ENCODE results near the gene THOC6. TPM values are rescaled to one million over a fixed set of nuclear protein-coding genes. Genes with fewer than 3 reads are reported as not detected.

THOC6 gene
- total RNA-seq, 1 donor, result 23.5 TPM

- TF ChIP-seq CTCF (IDR thresholded peaks at IDR 0.05; ENCODE audit: extremely low read depth, low read depth, low read length), result no peak
- Histone ChIP-seq H3K36me3 (ENCODE audit: insufficient read depth, low read length) (peaks cover 10% of the 10 kb centered on the region), H2AFZ (ENCODE audit: low read length) (no peak overlapping the region), H3K4me1 (ENCODE audit: insufficient read depth, low read length) (peaks cover under 1% of the 10 kb centered on the region), H3K9me3 (ENCODE audit: low read depth, low read length) (no peaks in the 10 kb centered on the region), H3K27ac (ENCODE audit: low read depth, low read length) (no peak overlapping the region), H3K79me2 (ENCODE audit: insufficient read depth, low read length) (no peaks in the 10 kb centered on the region), H4K20me1 (ENCODE audit: insufficient read depth, low read length) (peaks cover 19% of the 10 kb centered on the region), H3K27me3 (ENCODE audit: insufficient read depth, low read length) (peaks cover 34% of the 10 kb centered on the region), H3K4me3 (ENCODE audit: insufficient read depth, low read length) (no peak overlapping the region), H3K4me2 (ENCODE audit: insufficient read depth, low read length) (no peak overlapping the region)
- peak; percentile 84 for DNase-seq (ENCODE audit: insufficient read length, low spot score, missing footprints)
Observed at GRCh38 chr16:3028716-3029319, 5.0 kb downstream of the THOC6 start.

GRCh38 chr16:3029491-3030221 lies 5.8 kb downstream of the THOC6 start:
- Histone ChIP-seq H2AFZ (ENCODE audit: low read length) (no peak overlapping the region), H3K27me3 (ENCODE audit: insufficient read depth, low read length) (peaks cover 42% of the 10 kb centered on the region), H3K4me2 (ENCODE audit: insufficient read depth, low read length) (peak overlapping the region; percentile 51), H3K36me3 (ENCODE audit: insufficient read depth, low read length) (peaks cover 10% of the 10 kb centered on the region), H3K79me2 (ENCODE audit: insufficient read depth, low read length) (no peaks in the 10 kb centered on the region), H3K4me3 (ENCODE audit: insufficient read depth, low read length) (no peak overlapping the region), H3K27ac (ENCODE audit: low read depth, low read length) (no peak overlapping the region), H3K9me3 (ENCODE audit: low read depth, low read length) (no peaks in the 10 kb centered on the region), H4K20me1 (ENCODE audit: insufficient read depth, low read length) (peaks cover 19% of the 10 kb centered on the region), H3K4me1 (ENCODE audit: insufficient read depth, low read length) (no peaks in the 10 kb centered on the region)
- peak; percentile 96 for DNase-seq (ENCODE audit: insufficient read length, low spot score, missing footprints)
- no peak for TF ChIP-seq CTCF (IDR thresholded peaks at IDR 0.05; ENCODE audit: extremely low read depth, low read depth, low read length)

GRCh38 chr16:3030222-3031212 lies 6.7 kb downstream of the THOC6 start:
- no peak overlapping the region for H2AFZ ChIP-seq (ENCODE audit: low read length)
- no peak overlapping the region for H3K27ac ChIP-seq (ENCODE audit: low read depth, low read length)
- TF ChIP-seq CTCF (IDR thresholded peaks at IDR 0.05; ENCODE audit: extremely low read depth, low read depth, low read length), result no peak
- no peaks in the 10 kb centered on the region for H3K9me3 ChIP-seq (ENCODE audit: low read depth, low read length)
- H3K4me2 ChIP-seq (ENCODE audit: insufficient read depth, low read length), result no peak overlapping the region
- peaks cover 15% of the 10 kb centered on the region for H4K20me1 ChIP-seq (ENCODE audit: insufficient read depth, low read length)
- no peaks in the 10 kb centered on the region for H3K79me2 ChIP-seq (ENCODE audit: insufficient read depth, low read length)
- H3K4me3 ChIP-seq (ENCODE audit: insufficient read depth, low read length), result no peak overlapping the region
- H3K4me1 ChIP-seq (ENCODE audit: insufficient read depth, low read length), result no peaks in the 10 kb centered on the region
- peaks cover 10% of the 10 kb centered on the region for H3K36me3 ChIP-seq (ENCODE audit: insufficient read depth, low read length)
- peaks cover 47% of the 10 kb centered on the region for H3K27me3 ChIP-seq (ENCODE audit: insufficient read depth, low read length)
- peak; percentile 91 for DNase-seq (ENCODE audit: insufficient read length, low spot score, missing footprints)
